Trophoblast cell (in vitro differentiated cells and primary cell): ENCODE data around the gene LY6G6D.

Experiments
- DNase-seq, 2 donors: peaks; one replicate each; pipeline ENCODE4 v3.0.0-alpha.2; 2016
- H2AFZ ChIP-seq: 2 replicates; pipeline ENCODE4 v1.6.1; 2013; ENCODE audit warnings: low read length, moderate library complexity, mild to moderate bottlenecking; ENCODE audit not compliant: insufficient read depth, poor library complexity
- H2AK5ac ChIP-seq: 2 replicates; pipeline ENCODE4 v1.6.1; 2013; ENCODE audit warnings: mild to moderate bottlenecking, low read length
- H2BK120ac ChIP-seq: 2 replicates; pipeline ENCODE4 v1.6.1; 2013; ENCODE audit warnings: low read length, mild to moderate bottlenecking, moderate library complexity; ENCODE audit not compliant: insufficient read depth, poor library complexity
- H2BK12ac ChIP-seq: 2 replicates; pipeline ENCODE4 v1.6.1; 2013; ENCODE audit warnings: mild to moderate bottlenecking, low read length, moderate library complexity
- H2BK5ac ChIP-seq: 2 replicates; pipeline ENCODE4 v1.6.1; 2013; ENCODE audit warnings: low read length, low read depth, moderate library complexity, mild to moderate bottlenecking; ENCODE audit not compliant: poor library complexity
- H3K14ac ChIP-seq: 2 replicates; pipeline ENCODE4 v1.6.1; 2013; ENCODE audit warnings: mild to moderate bottlenecking, low read length
- H3K18ac ChIP-seq: 2 replicates; pipeline ENCODE4 v1.6.1; 2013; ENCODE audit warnings: mild to moderate bottlenecking, low read length
- H3K23ac ChIP-seq: 2 replicates; pipeline ENCODE4 v1.6.1; 2013; ENCODE audit warnings: low read length
- H3K27ac ChIP-seq: 2 replicates; pipeline ENCODE4 v1.5.1; 2013; ENCODE audit warnings: low read depth, mild to moderate bottlenecking, inconsistent platforms, low read length, moderate library complexity
- H3K27me3 ChIP-seq: 2 replicates; pipeline ENCODE4 v1.6.1; 2013; ENCODE audit warnings: inconsistent platforms, mild to moderate bottlenecking, low read length, moderate library complexity; ENCODE audit not compliant: insufficient read depth
- H3K36me3 ChIP-seq, 2 experiments: 1 replicate in 1 of 2; 2 replicates in 1 of 2; pipeline ENCODE4 v1.6.1; 2013; ENCODE audit warnings: low read length in 2 of 2, mild to moderate bottlenecking in 2 of 2, moderate library complexity in 1 of 2; ENCODE audit not compliant: insufficient read depth in 2 of 2, control insufficient read depth in 1 of 2
- H3K4ac ChIP-seq: 2 replicates; pipeline ENCODE4 v1.6.1; 2013; ENCODE audit warnings: low read depth, mild to moderate bottlenecking, low read length, moderate library complexity
- H3K4me1 ChIP-seq, 2 experiments: 1 replicate in 1 of 2; 2 replicates in 1 of 2; pipeline ENCODE4 v1.6.1; 2013; ENCODE audit warnings: low read length in 2 of 2, mild to moderate bottlenecking in 2 of 2, moderate library complexity in 1 of 2; ENCODE audit not compliant: insufficient read depth in 2 of 2, control insufficient read depth in 1 of 2
- H3K4me2 ChIP-seq: 2 replicates; pipeline ENCODE4 v1.6.1; 2013; ENCODE audit warnings: inconsistent platforms, mild to moderate bottlenecking, low read length, moderate library complexity
- H3K4me3 ChIP-seq: 2 replicates; pipeline ENCODE4 v1.5.1; 2013; ENCODE audit warnings: mild to moderate bottlenecking, low read depth, low read length, inconsistent platforms
- H3K79me1 ChIP-seq: one replicate; pipeline ENCODE4 v1.6.1; 2013; ENCODE audit warnings: low read length
- H3K79me2 ChIP-seq: 2 replicates; pipeline ENCODE4 v1.6.1; 2013; ENCODE audit warnings: low read length, mild to moderate bottlenecking; ENCODE audit not compliant: control insufficient read depth, insufficient read depth, poor library complexity
- H3K9ac ChIP-seq: 2 replicates; pipeline ENCODE4 v1.6.1; 2013; ENCODE audit warnings: mild to moderate bottlenecking, low read length
- H3K9me3 ChIP-seq: 2 replicates; pipeline ENCODE4 v1.6.1; 2013; ENCODE audit warnings: low read depth, mild to moderate bottlenecking, control low read depth, inconsistent platforms, low read length; ENCODE audit not compliant: insufficient read depth
- H4K12ac ChIP-seq: 2 replicates; pipeline ENCODE4 v1.6.1; 2013; ENCODE audit warnings: low read depth, mild to moderate bottlenecking, low read length, moderate library complexity
- H4K8ac ChIP-seq: 2 replicates; pipeline ENCODE4 v1.6.1; 2013; ENCODE audit warnings: low read depth, mild to moderate bottlenecking, low read length, moderate library complexity
- H4K91ac ChIP-seq: one replicate; pipeline ENCODE4 v1.6.1; 2013; ENCODE audit warnings: low read depth, mild to moderate bottlenecking, low read length, moderate library complexity
- WGBS: extraction: QIAGEN DNeasy Blood & Tissue Kit; methylation state at CpG from one replicate; pipeline ENCODE4 v1.1.7; 2013; ENCODE audit warnings: missing lambda C conversion rate; ENCODE audit not compliant: insufficient read length, insufficient coverage; ENCODE audit errors: extremely low coverage; 5-methylcytosine and 5-hydroxymethylcytosine counted together

LY6G6D gene

DNA sequence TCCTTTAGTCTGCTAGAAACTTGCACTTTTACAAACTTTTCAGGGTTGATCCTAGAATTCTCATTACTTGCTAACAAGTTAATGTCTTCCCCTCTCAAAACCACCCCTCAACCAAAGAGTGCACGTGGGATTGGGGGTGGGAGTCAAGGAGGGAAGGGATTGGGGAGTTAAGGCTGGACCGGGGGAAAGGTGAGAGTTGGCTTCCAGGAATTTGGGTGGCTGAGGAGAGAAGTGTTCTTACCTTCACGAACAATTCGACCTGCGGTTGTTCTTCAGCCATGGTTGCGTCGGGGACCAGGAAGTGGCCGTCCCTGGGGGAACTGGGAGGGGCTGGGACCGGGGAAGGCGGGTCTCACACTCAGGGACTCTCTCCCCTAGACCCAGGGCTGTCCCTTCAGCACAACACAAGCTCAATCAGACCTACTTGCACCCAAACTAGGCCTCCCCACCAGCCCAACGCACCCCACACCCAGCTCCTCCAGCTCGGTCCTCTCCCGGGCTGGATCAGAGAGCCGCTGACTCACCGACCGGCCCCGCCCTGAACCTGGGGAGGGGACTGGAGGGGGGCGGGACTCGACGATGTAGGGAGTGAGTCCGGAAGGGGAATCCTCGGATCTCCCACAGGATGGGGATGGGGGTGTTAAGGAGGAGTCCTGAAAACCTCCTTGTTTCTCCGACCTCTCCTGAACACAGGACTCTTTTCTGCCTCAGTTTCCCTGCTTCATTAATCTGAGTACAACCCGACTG, 21.0 kb downstream of the LY6G6D start, which contains the start of gene CLIC1:
Gene CLIC1 (minus strand): TSS at position 510 of the 747 bp plus-strand sequence. CDS start 230 bp downstream, at position 280.
- Histone ChIP-seq H2BK12ac (peak within 1 kb of the TSS; percentile 34), H2BK120ac (peak within 1 kb of the TSS; percentile 84), H3K27me3 (no peaks in the 10 kb centered on the region), H3K4me2 (peak within 1 kb of the TSS; percentile 89), H2AFZ (peak within 1 kb of the TSS; percentile 26), H3K27ac (peak within 1 kb of the TSS; percentile 95), H3K36me3 (peaks cover 21 to 28% of the 10 kb centered on the region in 2 experiments), H4K91ac (peak within 1 kb of the TSS; percentile 92), H3K79me1 (peaks cover 39% of the 10 kb centered on the region), H4K8ac (peak within 1 kb of the TSS; percentile 84), H3K9me3 (no peaks in the 10 kb centered on the region), H3K4me1 (peaks cover 30 to 32% of the 10 kb centered on the region in 2 experiments), H3K4me3 (peak within 1 kb of the TSS; percentile 78), H3K18ac (peak within 1 kb of the TSS; percentile 96), H3K4ac (peak within 1 kb of the TSS; percentile 96), H3K23ac (no peak within 1 kb of the TSS), H2BK5ac (peak within 1 kb of the TSS; percentile 93), H2AK5ac (peak within 1 kb of the TSS; percentile 87), H3K9ac (peak within 1 kb of the TSS; percentile 93), H3K79me2 (peaks cover 27% of the 10 kb centered on the region), H3K14ac (peak within 1 kb of the TSS; percentile 87), H4K12ac (peak within 1 kb of the TSS; percentile 73)
- no CpG with 5 or more reads among the region's 24 CpGs for WGBS
- peak; percentile 73 to 80 for DNase-seq

DNA sequence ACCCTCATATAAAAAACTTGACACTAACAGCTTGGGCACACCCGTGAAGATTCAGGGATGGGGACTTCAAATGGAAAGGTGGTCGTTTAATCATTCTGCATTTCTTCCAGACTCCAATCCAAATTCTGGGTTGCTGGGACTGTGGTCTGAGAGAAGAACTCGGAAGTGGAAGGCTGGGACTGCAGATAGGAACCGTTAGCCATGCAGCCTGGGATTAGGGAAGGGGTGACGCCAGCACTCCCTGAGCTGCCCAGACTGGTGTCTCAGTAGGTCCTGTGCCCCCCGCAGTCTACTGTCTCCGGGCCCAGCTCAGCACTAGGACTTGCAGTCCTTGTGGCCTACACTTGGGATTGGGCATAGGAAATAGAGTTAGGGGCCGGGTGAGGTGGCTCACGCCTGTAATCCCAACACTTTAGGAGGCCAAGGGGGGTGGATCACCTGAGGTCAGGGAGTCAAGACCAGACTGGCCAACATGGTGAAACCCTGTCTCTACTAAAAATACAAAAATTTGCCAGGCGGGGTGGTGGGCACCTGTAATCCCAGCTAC, 21.7 kb downstream of the LY6G6D start:
- peak overlapping the region; percentile 7 for H2BK5ac ChIP-seq
- no peaks in the 10 kb centered on the region for H3K9me3 ChIP-seq
- H3K4ac ChIP-seq = peak overlapping the region; percentile 9
- H4K12ac ChIP-seq = peak overlapping the region; percentile 10
- H2AFZ ChIP-seq = peak overlapping the region; percentile 4
- DNase-seq = no peak
- no CpG with 5 or more reads among the region's 10 CpGs for WGBS
- H4K91ac ChIP-seq = peak overlapping the region; percentile 80
- no peak overlapping the region for H3K9ac ChIP-seq
- no peaks in the 10 kb centered on the region for H3K27me3 ChIP-seq
- peaks cover 19 to 25% of the 10 kb centered on the region in 2 experiments for H3K36me3 ChIP-seq
- peak overlapping the region; percentile 84 for H4K8ac ChIP-seq
- H2BK120ac ChIP-seq = peak overlapping the region; percentile 18
- H3K4me3 ChIP-seq = no peak overlapping the region
- peak overlapping the region; percentile 20 for H2BK12ac ChIP-seq
- H3K79me2 ChIP-seq = peaks cover 27% of the 10 kb centered on the region
- peak overlapping the region; percentile 40 for H2AK5ac ChIP-seq
- H3K4me2 ChIP-seq = peak overlapping the region; percentile 89
- peak overlapping the region; percentile 52 for H3K27ac ChIP-seq
- no peak overlapping the region for H3K23ac ChIP-seq
- peaks cover 39% of the 10 kb centered on the region for H3K79me1 ChIP-seq
- H3K18ac ChIP-seq = peak overlapping the region; percentile 12
- peak overlapping the region; percentile 54 for H3K14ac ChIP-seq
- peaks cover 30 to 32% of the 10 kb centered on the region in 2 experiments for H3K4me1 ChIP-seq

DNA sequence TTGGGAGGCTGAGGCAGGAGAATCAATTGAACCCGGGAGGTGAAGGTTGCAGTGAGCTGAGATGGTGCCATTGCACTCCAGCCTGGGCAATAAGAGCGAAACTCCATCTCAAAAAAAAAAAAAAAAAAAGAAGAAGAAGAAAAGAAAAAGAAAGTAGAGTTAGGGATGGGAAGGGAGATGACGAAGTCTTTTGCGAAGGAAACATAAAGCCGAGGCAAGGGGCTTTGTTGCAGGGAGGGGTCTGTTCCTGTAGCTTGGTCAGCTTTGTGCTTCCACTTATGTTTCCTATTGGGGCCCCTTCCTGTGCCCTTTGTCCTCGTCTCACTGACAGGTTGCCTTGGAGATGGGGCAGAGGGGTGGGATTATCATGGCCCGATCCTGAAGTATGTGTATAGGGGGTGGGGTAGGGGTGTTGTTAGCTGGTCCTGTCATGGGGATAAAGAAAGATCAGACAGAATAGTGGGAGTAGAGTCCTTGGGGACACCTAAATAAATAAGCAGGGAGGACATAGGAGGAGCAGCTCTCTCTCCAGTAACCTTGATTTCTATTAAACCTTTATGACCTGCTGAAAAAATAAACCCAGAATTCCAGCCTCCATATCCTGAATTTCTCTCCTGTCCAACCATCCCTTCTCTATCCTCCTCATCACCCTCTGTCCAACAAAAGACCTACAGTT, 22.3 kb downstream of the LY6G6D start:
- Histone ChIP-seq H3K14ac (no peak overlapping the region), H4K8ac (peak overlapping the region; percentile 40), H3K27ac (peak overlapping the region; percentile 63), H2BK5ac (peak overlapping the region; percentile 68), H3K9ac (no peak overlapping the region), H2AFZ (no peak overlapping the region), H2BK120ac (peak overlapping the region; percentile 59), H3K4me1 (peaks cover 30 to 32% of the 10 kb centered on the region in 2 experiments), H2AK5ac (no peak overlapping the region), H3K79me2 (peaks cover 27% of the 10 kb centered on the region), H3K9me3 (no peaks in the 10 kb centered on the region), H4K12ac (no peak overlapping the region), H3K4me3 (no peak overlapping the region), H3K27me3 (no peaks in the 10 kb centered on the region), H3K23ac (no peak overlapping the region), H3K79me1 (peaks cover 39% of the 10 kb centered on the region), H3K18ac (no peak overlapping the region), H4K91ac (peak overlapping the region; percentile 88), H3K4me2 (peak overlapping the region; percentile 15), H2BK12ac (peak overlapping the region; percentile 72), H3K36me3 (peaks cover 14 to 19% of the 10 kb centered on the region in 2 experiments), H3K4ac (peak overlapping the region; percentile 23)
- no peak for DNase-seq
- 100% methylated on average over 2 of the region's 7 CpGs for WGBS
